HEK293 (cell line): ENCODE results near the gene LUC7L2.

Experiments
- CTCF ChIP-seq: fragments of 450-650 bp; formaldehyde crosslinking; IDR thresholded peaks from 2 replicates; pipeline ENCODE4 v1.5.1; 2016; ENCODE audit warnings: missing biosample characterization, missing genetic modification characterization
- OSR2 ChIP-seq: fragments of 450-650 bp; formaldehyde crosslinking; IDR thresholded peaks from 2 replicates; pipeline ENCODE4 v1.5.1; 2016; ENCODE audit warnings: missing biosample characterization, missing genetic modification characterization
- RBAK ChIP-seq: fragments of 450-650 bp; formaldehyde crosslinking; IDR thresholded peaks from 2 replicates; pipeline ENCODE4 v1.5.1; 2016; ENCODE audit warnings: missing biosample characterization, missing genetic modification characterization
- ZBTB20 ChIP-seq: fragments of 450-650 bp; formaldehyde crosslinking; IDR thresholded peaks from 2 replicates; pipeline ENCODE4 v1.5.1; 2016; ENCODE audit warnings: missing biosample characterization, missing genetic modification characterization
- ZNF114 ChIP-seq: fragments of 450-650 bp; formaldehyde crosslinking; IDR thresholded peaks from 2 replicates; pipeline ENCODE4 v1.5.0; 2017; ENCODE audit warnings: missing biosample characterization, missing genetic modification characterization
- ZNF394 ChIP-seq: fragments of 450-650 bp; formaldehyde crosslinking; IDR thresholded peaks from 2 replicates; pipeline ENCODE4 v1.5.1; 2016; ENCODE audit warnings: missing biosample characterization, missing genetic modification characterization, mild to moderate bottlenecking, moderate library complexity, borderline replicate concordance
- ZNF555 ChIP-seq: fragments of 450-650 bp; formaldehyde crosslinking; conservative IDR thresholded peaks from 2 replicates; pipeline ENCODE4 v1.5.1; 2017; ENCODE audit warnings: missing biosample characterization, mild to moderate bottlenecking, missing genetic modification characterization, inconsistent platforms
- TF ChIP-seq, protein P1 (sequence below): fragments of 450-650 bp; formaldehyde crosslinking; IDR thresholded peaks from 2 replicates; pipeline ENCODE4 v1.5.1; 2016; ENCODE audit warnings: missing biosample characterization, missing genetic modification characterization

DNA sequence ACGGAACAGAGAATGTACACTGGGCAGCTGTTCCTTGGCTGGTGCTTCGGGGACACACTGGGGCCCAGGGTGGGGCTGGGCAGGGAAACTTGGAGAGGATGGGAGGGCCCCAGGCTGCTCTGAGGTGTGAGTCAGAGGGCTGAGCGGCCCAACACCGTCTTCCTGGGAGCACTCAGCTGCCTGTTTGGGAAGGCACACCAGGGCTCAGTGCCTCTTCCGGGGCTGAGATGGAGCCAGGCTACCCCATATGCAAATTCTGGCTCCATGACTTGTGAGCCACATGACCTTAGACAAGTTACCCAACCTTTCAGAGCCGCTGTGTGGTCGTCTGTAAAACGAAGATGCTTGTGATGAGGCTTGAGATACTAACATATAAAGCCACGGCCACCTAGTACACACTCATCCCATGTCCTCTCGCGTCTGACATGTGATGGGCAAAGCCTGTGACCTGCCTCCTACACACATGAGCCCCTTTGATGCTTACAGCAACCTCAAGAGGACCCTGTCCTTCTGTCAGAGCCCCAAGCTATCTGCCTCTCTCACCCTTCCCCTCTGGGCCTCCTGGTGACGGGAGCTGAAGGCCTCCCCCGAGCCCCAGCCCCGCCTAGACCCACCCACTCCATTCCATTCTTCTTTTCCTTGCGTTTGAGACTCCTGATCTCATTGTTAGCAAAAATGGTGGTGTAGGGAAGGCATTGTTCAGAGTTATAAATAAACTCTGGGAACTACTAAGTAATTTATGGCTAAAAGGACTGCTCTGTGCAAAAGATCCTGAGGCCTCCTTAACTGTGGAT lies 97.7 kb downstream of the LUC7L2 start:
- TF ChIP-seq CTCF (tag by site-specific recombination) = no peak
- no peak for TF ChIP-seq ZBTB20 (tag by site-specific recombination)
- no peak for TF ChIP-seq OSR2
- no peak for TF ChIP-seq ZNF555 (tag by site-specific recombination)
- no peak for TF ChIP-seq ZNF114 (tag by site-specific recombination)
- TF ChIP-seq, protein P1, sequence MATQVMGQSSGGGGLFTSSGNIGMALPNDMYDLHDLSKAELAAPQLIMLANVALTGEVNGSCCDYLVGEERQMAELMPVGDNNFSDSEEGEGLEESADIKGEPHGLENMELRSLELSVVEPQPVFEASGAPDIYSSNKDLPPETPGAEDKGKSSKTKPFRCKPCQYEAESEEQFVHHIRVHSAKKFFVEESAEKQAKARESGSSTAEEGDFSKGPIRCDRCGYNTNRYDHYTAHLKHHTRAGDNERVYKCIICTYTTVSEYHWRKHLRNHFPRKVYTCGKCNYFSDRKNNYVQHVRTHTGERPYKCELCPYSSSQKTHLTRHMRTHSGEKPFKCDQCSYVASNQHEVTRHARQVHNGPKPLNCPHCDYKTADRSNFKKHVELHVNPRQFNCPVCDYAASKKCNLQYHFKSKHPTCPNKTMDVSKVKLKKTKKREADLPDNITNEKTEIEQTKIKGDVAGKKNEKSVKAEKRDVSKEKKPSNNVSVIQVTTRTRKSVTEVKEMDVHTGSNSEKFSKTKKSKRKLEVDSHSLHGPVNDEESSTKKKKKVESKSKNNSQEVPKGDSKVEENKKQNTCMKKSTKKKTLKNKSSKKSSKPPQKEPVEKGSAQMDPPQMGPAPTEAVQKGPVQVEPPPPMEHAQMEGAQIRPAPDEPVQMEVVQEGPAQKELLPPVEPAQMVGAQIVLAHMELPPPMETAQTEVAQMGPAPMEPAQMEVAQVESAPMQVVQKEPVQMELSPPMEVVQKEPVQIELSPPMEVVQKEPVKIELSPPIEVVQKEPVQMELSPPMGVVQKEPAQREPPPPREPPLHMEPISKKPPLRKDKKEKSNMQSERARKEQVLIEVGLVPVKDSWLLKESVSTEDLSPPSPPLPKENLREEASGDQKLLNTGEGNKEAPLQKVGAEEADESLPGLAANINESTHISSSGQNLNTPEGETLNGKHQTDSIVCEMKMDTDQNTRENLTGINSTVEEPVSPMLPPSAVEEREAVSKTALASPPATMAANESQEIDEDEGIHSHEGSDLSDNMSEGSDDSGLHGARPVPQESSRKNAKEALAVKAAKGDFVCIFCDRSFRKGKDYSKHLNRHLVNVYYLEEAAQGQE (tag by site-specific recombination) = no peak
- TF ChIP-seq ZNF394 (tag by site-specific recombination) = no peak
- no peak for TF ChIP-seq RBAK (tag by site-specific recombination)
